Measurements from ENCODE around the gene ADAM8. TPM values are rescaled to one million over a fixed set of nuclear protein-coding genes. Genes with fewer than 3 reads are reported as not detected.

The ADAM8 gene
- total and polyA plus RNA-seq, 2 donors (not counting 1 experiment from before 2014, with no cell fraction given), result 0.23 to 2.0 TPM

DNA sequence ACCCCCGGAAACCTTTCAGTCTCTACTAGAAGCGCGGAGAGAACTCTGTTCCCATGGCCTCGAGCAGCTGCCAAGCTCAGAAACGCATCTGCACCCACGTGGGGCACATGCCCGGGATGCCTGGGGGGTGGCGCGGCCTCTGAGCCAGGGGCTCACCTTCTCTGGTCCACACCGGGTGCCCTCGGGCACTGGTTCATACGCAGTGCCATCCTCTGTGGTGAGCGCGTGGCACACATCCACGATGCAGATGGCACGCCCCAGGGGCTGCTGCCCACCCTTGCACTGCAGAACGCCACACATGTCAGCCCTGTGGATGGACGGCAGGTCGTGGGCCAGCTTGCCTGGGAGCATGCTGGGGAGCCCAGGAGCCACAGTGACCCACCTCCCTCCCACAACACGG, 6.5 kb downstream of the ADAM8 start:
- H3K4me1 ChIP-seq (ENCODE audit: control insufficient read depth, extremely low read depth, insufficient read depth, low read length), result no peaks in the 10 kb centered on the region
- no peak overlapping the region for H3K9ac ChIP-seq (ENCODE audit: insufficient read depth, low read length)
- TF ChIP-seq, protein P1, sequence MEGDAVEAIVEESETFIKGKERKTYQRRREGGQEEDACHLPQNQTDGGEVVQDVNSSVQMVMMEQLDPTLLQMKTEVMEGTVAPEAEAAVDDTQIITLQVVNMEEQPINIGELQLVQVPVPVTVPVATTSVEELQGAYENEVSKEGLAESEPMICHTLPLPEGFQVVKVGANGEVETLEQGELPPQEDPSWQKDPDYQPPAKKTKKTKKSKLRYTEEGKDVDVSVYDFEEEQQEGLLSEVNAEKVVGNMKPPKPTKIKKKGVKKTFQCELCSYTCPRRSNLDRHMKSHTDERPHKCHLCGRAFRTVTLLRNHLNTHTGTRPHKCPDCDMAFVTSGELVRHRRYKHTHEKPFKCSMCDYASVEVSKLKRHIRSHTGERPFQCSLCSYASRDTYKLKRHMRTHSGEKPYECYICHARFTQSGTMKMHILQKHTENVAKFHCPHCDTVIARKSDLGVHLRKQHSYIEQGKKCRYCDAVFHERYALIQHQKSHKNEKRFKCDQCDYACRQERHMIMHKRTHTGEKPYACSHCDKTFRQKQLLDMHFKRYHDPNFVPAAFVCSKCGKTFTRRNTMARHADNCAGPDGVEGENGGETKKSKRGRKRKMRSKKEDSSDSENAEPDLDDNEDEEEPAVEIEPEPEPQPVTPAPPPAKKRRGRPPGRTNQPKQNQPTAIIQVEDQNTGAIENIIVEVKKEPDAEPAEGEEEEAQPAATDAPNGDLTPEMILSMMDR (conservative IDR thresholded peaks at IDR 0.05 in 1 of 2, IDR thresholded peaks at IDR 0.05 in 1 of 2; ENCODE audit: low read depth in 1 of 2, low read length in 2 of 2), result no peak
- no peak for TF ChIP-seq EZH2 (IDR thresholded peaks at IDR 0.05; ENCODE audit: low read length, missing control alignments)
- H3K27ac ChIP-seq (ENCODE audit: insufficient read depth, low read length), result no peak overlapping the region
- no peak overlapping the region for H2AFZ ChIP-seq (ENCODE audit: low read length)
- no peaks in the 10 kb centered on the region for H3K9me3 ChIP-seq (ENCODE audit: control insufficient read depth, insufficient read depth, low read depth, low read length)
- no peak overlapping the region for H3K4me2 ChIP-seq (ENCODE audit: extremely low read depth, insufficient read depth, low read length)
- H3K4me3 ChIP-seq (replicated peaks in 1 of 4; ENCODE audit: control extremely low read depth in 1 of 4, insufficient read depth in 1 of 4, low read depth in 3 of 4, low read length in 4 of 4), result no peak overlapping the region
- H4K20me1 ChIP-seq (ENCODE audit: control insufficient read depth, extremely low read depth, insufficient read depth, low read length), result no peaks in the 10 kb centered on the region
- no peaks in the 10 kb centered on the region for H3K79me2 ChIP-seq (ENCODE audit: control insufficient read depth, insufficient read depth, low read length)
- no peaks in the 10 kb centered on the region for H3K36me3 ChIP-seq (ENCODE audit: control insufficient read depth, insufficient read depth, low read length)
- no peaks in the 10 kb centered on the region for H3K27me3 ChIP-seq (ENCODE audit: control insufficient read depth, insufficient read depth, low read length)
- no peak for DNase-seq (ENCODE audit: low read depth in 2 of 2)

DNA sequence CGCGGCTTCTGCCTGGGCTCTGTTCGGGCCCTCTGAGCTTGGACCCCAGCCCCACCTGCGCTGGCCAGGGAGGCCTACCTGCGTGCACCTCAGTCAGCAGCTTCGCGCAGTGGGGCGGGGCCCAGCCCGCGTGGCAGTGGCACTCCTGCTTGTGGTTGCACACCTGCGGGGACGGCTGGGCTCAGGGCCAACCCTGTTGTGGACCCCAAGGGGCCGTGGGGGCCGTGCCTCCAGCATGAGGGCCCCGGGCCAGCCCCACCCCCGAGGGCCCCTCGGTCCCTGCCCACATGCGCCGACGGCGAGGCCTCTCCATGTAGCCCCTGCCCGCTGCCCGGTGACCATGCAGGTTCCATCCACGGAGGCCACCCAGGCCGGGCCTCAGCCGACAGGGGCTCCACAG, 7.3 kb downstream of the ADAM8 start:
- Histone ChIP-seq H3K79me2 (ENCODE audit: control insufficient read depth, insufficient read depth, low read length) (no peaks in the 10 kb centered on the region), H4K20me1 (ENCODE audit: control insufficient read depth, extremely low read depth, insufficient read depth, low read length) (no peaks in the 10 kb centered on the region), H2AFZ (ENCODE audit: low read length) (no peak overlapping the region), H3K9ac (ENCODE audit: insufficient read depth, low read length) (no peak overlapping the region), H3K4me1 (ENCODE audit: control insufficient read depth, extremely low read depth, insufficient read depth, low read length) (no peaks in the 10 kb centered on the region), H3K36me3 (ENCODE audit: control insufficient read depth, insufficient read depth, low read length) (no peaks in the 10 kb centered on the region), H3K9me3 (ENCODE audit: control insufficient read depth, insufficient read depth, low read depth, low read length) (no peaks in the 10 kb centered on the region), H3K4me2 (ENCODE audit: extremely low read depth, insufficient read depth, low read length) (no peak overlapping the region), H3K27ac (ENCODE audit: insufficient read depth, low read length) (no peak overlapping the region), H3K27me3 (ENCODE audit: control insufficient read depth, insufficient read depth, low read length) (no peaks in the 10 kb centered on the region), H3K4me3 (replicated peaks in 1 of 4; ENCODE audit: control extremely low read depth in 1 of 4, insufficient read depth in 1 of 4, low read depth in 3 of 4, low read length in 4 of 4) (no peak overlapping the region)
- no peak for DNase-seq (ENCODE audit: low read depth in 2 of 2)
- no peak for TF ChIP-seq EZH2 (IDR thresholded peaks at IDR 0.05; ENCODE audit: low read length, missing control alignments)
- TF ChIP-seq, protein P1 (conservative IDR thresholded peaks at IDR 0.05 in 1 of 2, IDR thresholded peaks at IDR 0.05 in 1 of 2; ENCODE audit: low read depth in 1 of 2, low read length in 2 of 2), result no peak

- Histone ChIP-seq H3K4me1 (ENCODE audit: control insufficient read depth, extremely low read depth, insufficient read depth, low read length) (no peaks in the 10 kb centered on the region), H4K20me1 (ENCODE audit: control insufficient read depth, extremely low read depth, insufficient read depth, low read length) (no peaks in the 10 kb centered on the region), H3K9ac (ENCODE audit: insufficient read depth, low read length) (no peak overlapping the region), H3K9me3 (ENCODE audit: control insufficient read depth, insufficient read depth, low read depth, low read length) (no peaks in the 10 kb centered on the region), H3K27me3 (ENCODE audit: control insufficient read depth, insufficient read depth, low read length) (no peaks in the 10 kb centered on the region), H3K4me3 (replicated peaks in 1 of 4; ENCODE audit: control extremely low read depth in 1 of 4, insufficient read depth in 1 of 4, low read depth in 3 of 4, low read length in 4 of 4) (no peak overlapping the region), H3K27ac (ENCODE audit: insufficient read depth, low read length) (no peak overlapping the region), H2AFZ (ENCODE audit: low read length) (no peak overlapping the region), H3K4me2 (ENCODE audit: extremely low read depth, insufficient read depth, low read length) (no peak overlapping the region), H3K79me2 (ENCODE audit: control insufficient read depth, insufficient read depth, low read length) (no peaks in the 10 kb centered on the region), H3K36me3 (ENCODE audit: control insufficient read depth, insufficient read depth, low read length) (no peaks in the 10 kb centered on the region)
- DNase-seq (ENCODE audit: low read depth in 2 of 2), result no peak
- TF ChIP-seq, protein P1 (conservative IDR thresholded peaks at IDR 0.05 in 1 of 2, IDR thresholded peaks at IDR 0.05 in 1 of 2; ENCODE audit: low read depth in 1 of 2, low read length in 2 of 2), result no peak
- TF ChIP-seq EZH2 (IDR thresholded peaks at IDR 0.05; ENCODE audit: low read length, missing control alignments), result no peak
Observed at GRCh38 chr10:133268532-133268931, 8.1 kb downstream of the ADAM8 start.
